SK-N-SH treated with all-trans-retinoic acid at 6 μM for 48 hours (cell line): ENCODE results near the gene TFF3.

Experiments used
- ARNTL ChIP-seq: fragments of 450-650 bp; formaldehyde crosslinking; IDR thresholded peaks from 2 replicates; pipeline ENCODE4 v1.5.0; 2020; ENCODE audit warnings: low read depth, mild to moderate bottlenecking, moderate library complexity, borderline replicate concordance
- CSDC2 ChIP-seq: fragments of 250-450 bp; sonication (Bioruptor Pico); IDR thresholded peaks from 2 replicates; pipeline ENCODE4 v1.5.0; 2020; ENCODE audit warnings: mild to moderate bottlenecking, moderate library complexity
- ESRRG ChIP-seq: fragments of 250-450 bp; sonication (Bioruptor Pico); IDR thresholded peaks from 2 replicates; pipeline ENCODE4 v1.6.1; 2021; ENCODE audit warnings: mild to moderate bottlenecking
- OSR1 ChIP-seq: fragments of 250-450 bp; sonication (Bioruptor Pico); IDR thresholded peaks from 2 replicates; pipeline ENCODE4 v1.8.0; 2022; ENCODE audit warnings: moderate library complexity, mild to moderate bottlenecking, inconsistent platforms
- RARB ChIP-seq: fragments of 250-450 bp; sonication (Bioruptor Pico); IDR thresholded peaks from 2 replicates; pipeline ENCODE4 v1.8.0; 2021; ENCODE audit warnings: mild to moderate bottlenecking, moderate library complexity
- SNAI2 ChIP-seq: fragments of 250-450 bp; sonication (Bioruptor Pico); IDR thresholded peaks from 2 replicates; pipeline ENCODE4 v1.5.0; 2020; ENCODE audit warnings: mild to moderate bottlenecking, moderate library complexity
- TOX ChIP-seq: fragments of 250-450 bp; sonication (Bioruptor Pico); IDR thresholded peaks from 2 replicates; pipeline ENCODE4 v1.8.0; 2021; ENCODE audit warnings: mild to moderate bottlenecking, moderate library complexity, borderline replicate concordance
- ZFP3 ChIP-seq: fragments of 250-450 bp; sonication (Bioruptor Pico); IDR thresholded peaks from 2 replicates; pipeline ENCODE4 v1.5.0; 2020; ENCODE audit warnings: mild to moderate bottlenecking, moderate library complexity
- ZFP30 ChIP-seq: fragments of 450-650 bp; formaldehyde crosslinking; IDR thresholded peaks from 2 replicates; pipeline ENCODE4 v1.5.0; 2022; ENCODE audit warnings: mild to moderate bottlenecking, moderate library complexity
- ZNF565 ChIP-seq: fragments of 450-650 bp; formaldehyde crosslinking; conservative IDR thresholded peaks from 2 replicates; pipeline ENCODE4 v1.5.0; 2020; ENCODE audit warnings: low read depth, mild to moderate bottlenecking, moderate library complexity
- ZNF8 ChIP-seq: fragments of 450-650 bp; formaldehyde crosslinking; IDR thresholded peaks from 2 replicates; pipeline ENCODE4 v1.5.0; 2020; ENCODE audit warnings: mild to moderate bottlenecking, moderate library complexity

DNA sequence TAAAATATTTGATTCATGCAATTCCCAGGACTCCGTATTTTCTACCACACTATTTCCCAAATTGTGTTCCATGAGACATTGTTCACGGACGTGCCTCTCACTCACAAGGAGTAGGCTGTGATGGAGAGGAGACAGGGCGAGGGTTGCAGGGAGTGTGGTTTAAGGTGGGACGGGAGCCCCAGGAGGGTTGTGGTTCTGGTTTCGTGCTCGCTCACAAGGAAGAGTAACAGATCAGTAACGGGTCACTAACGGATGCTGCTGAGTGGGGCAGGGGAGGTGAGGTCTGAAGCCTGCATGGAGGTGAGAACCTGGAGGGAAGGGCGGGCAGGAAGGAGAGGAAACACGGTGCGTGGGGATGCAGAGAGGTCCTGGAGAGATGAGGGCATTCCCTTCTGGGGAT lies 28.8 kb downstream of the TFF3 start:
- no peak for TF ChIP-seq RARB (CRISPR knock-in tag)
- TF ChIP-seq SNAI2 (CRISPR knock-in tag): no peak
- TF ChIP-seq ESRRG: no peak
- no peak for TF ChIP-seq ARNTL (CRISPR knock-in tag)
- no peak for TF ChIP-seq ZNF8 (CRISPR knock-in tag)
- no peak for TF ChIP-seq ZFP30 (CRISPR knock-in tag)
- TF ChIP-seq TOX (CRISPR knock-in tag): no peak
- TF ChIP-seq CSDC2 (CRISPR knock-in tag): no peak
- TF ChIP-seq OSR1 (CRISPR knock-in tag): no peak
- no peak for TF ChIP-seq ZFP3 (CRISPR knock-in tag)
- no peak for TF ChIP-seq ZNF565
